NCI-H748 treated with DMSO at 0.1 percent for 48 hours (cell line): Measurements from ENCODE around the gene PIK3CG.
"Not testable (repeated sequence)": the region's sequence is repeated elsewhere in the genome, so short reads cannot be mapped to it uniquely, and the experiment has no call there.

Experiments
- DNase-seq: peaks from one replicate; lab custom pipeline; 2025; lab: John Stamatoyannopoulos, UW

Gene PIK3CG

GRCh38 chr7:106865130-106866041 is at the start of gene PIK3CG:
PIK3CG (plus strand) TSS chr7:106865282; CDS start chr7:106867562, 2,280 bp downstream.
- no peak for DNase-seq

- DNase-seq, result no peak
Measured at GRCh38 chr7:106817098-106817497, 48.0 kb upstream of the PIK3CG start.

GRCh38 chr7:106818736-106819135 is 46.3 kb upstream of the PIK3CG start:
- no peak for DNase-seq

GRCh38 chr7:106819546-106819945 is 45.5 kb upstream of the PIK3CG start:
- no peak for DNase-seq

DNA sequence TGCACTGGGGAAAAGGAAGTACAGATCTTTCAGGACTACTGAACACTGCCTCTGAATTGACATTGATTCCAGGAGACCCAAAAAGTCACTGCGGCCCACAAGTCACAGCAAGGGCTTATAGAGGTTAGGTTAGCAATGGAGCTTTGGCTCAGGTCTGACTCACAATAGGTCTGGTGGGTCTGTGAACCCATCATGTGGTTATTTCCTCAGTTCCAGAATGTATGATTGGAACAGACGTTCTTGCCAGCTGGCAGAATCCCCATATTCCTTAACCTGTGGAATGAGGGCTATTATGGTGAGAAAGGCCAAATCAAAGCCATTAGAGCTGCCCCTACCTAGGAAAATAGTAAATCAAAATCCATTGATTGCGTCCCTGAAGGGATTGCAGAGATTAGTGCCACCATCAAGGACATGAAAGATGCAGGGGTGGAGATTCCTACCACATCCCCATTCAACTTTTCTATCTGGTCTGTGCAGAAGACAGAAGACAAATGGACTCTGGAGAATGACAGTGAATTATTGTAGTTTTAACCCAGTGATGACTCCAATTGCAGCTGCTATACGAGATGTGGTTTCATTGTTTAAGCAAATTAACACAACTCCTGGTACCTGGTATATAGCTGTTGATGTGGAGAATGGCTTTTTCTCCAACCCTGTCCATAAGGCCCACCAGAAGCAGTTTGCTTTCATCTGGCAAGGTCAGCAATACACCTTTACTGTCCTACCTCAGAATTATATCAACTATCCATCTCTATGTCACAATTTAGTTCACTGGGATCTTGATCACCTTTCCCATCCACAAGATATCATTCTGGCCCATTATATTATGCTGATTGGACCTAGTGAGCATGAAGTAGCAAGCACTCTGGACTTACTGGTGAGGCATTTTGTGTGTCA is 44.5 kb upstream of the PIK3CG start:
- no peak for DNase-seq

- DNase-seq, result no peak
Measured at GRCh38 chr7:106823631-106824030, 41.5 kb upstream of the PIK3CG start.

- no peak for DNase-seq
Measured at GRCh38 chr7:106824458-106824857, 40.6 kb upstream of the PIK3CG start.

DNA sequence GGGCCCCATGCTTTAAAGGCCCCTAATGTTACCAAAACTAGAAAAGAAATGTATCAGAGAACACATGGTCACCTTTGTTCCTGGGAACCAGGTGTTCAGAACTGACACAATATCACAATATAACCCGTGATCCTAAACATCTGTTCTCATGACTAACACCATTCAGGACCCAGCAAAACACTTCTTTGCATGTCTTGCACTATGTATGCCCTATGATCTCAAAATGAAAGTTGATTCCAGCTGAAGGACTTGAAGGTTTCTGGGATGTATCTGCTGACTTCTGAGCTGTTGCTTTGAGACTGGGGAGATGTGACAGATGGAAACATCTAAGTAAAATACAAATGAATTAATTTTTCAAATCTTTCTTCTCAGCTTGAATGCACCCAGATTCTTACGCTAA is 37.5 kb upstream of the PIK3CG start:
- no peak for DNase-seq

- no peak for DNase-seq
Measured at GRCh38 chr7:106829496-106829895, 35.6 kb upstream of the PIK3CG start.

DNA sequence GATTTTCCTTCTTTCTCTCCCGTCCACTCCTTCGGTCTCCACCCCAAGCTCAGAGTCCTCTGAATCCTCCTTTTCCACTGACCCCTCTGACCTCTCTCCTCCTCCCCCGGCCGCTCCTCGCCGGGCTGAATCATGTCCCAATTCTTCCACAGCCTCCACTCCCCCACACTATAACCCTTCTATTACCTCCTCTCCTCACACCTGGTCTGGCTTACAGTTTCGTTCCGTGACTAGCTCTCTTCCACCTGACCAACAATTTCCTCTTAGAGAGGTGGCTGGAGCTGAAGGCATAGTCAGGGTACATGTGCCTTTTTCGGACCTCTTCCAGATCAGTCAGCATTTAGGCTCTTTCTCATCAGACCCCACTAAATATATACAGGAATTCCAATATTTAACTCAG is 34.2 kb upstream of the PIK3CG start:
- not testable (repeated sequence) for DNase-seq

DNA sequence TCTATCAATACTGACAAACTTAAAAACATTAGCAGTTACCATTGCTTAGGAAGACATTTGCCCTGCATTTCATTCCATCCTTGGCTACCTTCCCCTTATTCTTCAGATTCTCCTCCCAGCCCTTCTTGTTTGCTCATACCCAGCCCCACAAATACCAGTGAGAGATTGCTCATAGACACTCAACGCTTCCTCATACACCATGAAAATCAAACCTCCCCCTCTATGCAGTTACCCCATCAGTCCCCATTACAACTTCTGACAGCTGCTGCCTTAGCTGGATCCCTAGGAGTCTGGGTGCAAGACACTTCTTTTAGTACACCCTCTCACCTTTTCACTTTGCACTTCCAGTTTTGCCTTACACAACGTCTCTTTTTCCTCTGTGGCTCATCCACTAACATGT is 28.3 kb upstream of the PIK3CG start:
- DNase-seq, result no peak

DNA sequence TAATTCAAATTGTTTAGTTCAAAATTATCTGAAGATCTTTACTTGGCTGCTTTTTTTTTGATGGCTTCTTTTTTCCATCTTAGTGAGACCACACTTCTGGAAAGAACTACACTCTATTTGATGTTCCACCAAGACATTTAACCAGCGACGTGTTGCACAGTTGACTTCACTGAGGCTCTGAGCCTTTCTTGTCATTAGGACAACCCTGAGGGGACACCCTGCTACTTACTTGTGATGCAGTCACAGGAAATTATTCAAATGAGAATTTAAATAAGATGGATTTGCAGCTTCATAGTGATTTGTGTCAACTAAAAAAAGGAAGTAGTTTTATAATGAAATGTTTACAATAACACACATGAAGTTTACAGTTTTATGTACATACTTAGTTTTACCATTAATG is 25.6 kb upstream of the PIK3CG start:
- DNase-seq, result no peak

GRCh38 chr7:106840342-106840741 is 24.7 kb upstream of the PIK3CG start:
- DNase-seq, result no peak

DNA sequence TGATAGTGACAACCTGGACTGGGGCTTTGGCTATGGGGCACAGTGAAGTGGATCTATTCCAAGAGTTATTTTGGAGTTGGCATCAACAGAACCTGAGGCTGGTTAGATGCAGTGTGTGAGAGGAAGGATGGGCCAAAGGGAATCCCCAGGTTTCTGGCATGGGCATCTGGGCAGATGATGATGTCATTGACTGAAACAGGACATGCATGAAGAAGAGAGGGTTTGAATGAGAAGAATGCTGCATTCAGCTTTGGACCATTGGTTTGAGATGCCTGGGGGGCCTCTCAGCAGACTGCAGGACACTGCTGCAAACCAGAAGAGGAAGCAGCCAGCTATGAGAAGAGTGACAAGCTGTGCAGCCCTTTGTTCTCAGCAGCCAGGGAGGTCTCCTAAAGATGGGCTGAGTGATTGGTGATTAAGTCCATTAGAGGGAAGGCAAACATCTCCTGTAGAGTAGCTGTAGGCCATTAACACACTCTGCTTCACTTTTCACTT is 23.1 kb upstream of the PIK3CG start:
- DNase-seq, result peak; percentile 82

DNA sequence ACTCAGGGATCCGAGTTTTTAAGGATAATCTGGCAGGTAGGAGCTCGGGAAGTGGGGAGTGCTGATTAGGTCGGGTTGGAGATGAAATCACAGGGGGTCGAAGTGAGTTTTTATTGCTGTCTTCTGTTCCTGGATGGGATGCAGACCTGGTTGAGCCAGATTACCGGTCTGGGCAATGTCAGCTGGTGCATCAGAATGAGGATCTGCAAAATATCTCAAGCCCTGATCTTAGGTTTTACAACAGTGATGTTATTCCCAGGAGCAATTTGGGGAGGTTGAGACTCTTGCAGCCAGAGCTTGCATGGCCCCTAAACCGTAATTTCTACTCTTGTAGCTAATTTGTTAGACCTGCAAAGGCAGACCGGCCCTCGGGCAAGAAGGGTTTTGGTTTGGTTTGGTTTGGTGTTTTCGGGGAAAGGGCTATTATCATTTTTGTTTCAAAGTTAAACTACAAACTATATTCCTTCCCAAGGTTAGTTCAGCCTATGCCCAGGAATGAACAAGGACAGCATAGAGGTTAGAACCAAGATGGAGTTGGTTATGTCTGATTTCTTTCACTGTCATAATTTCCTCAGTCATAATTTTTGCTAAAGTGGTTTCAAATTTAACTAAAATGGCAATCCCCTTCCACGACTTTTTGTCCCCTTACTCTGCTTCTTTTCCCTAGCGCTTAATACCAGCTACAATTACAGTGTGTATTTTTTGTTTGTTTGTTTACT is 20.6 kb upstream of the PIK3CG start:
- no peak for DNase-seq

DNA sequence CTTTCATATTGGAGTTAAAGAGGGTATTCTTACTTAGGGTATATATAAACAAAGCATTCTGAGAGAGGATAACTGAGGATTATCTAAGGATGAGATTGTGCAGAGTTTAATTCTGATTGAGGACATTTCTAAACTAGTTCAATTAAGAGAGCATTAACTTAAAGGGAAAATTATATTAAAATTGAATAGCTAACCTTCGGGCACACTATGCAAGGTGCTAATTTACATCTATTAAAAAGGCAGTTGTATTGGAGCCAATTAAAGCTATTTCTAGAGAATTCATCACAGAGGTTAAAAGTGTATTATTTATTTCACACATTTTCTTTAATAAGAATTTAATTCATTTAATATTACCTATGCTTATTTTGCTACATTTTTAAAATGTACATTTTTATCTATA is 17.0 kb upstream of the PIK3CG start:
- DNase-seq, result no peak

GRCh38 chr7:106848851-106849442 is 16.1 kb upstream of the PIK3CG start:
- DNase-seq, result no peak

DNA sequence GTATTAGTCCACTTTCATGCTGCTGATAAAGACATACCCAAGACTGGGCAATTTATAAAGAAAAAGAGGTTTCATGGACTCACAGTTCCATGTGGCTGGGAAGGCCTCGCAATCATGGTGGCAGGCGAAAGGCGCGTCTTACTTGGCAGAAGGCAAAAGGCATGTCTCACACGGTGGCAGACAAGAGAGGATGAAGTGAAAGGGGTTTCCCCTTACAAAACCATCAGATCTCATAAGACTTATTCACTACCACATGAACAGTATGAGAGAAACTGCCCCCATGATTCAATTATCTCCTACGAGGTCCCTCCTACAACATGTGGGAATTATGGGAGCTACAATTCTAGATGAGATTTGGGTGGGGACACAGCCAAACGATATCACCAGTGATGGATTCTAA is 13.4 kb upstream of the PIK3CG start:
- not testable (repeated sequence) for DNase-seq

- DNase-seq, result no peak
Measured at GRCh38 chr7:106853250-106853908, 11.7 kb upstream of the PIK3CG start.

GRCh38 chr7:106855540-106856132 is 9.4 kb upstream of the PIK3CG start:
- no peak for DNase-seq
